Testis (tissue), 2 donors: ENCODE results near the gene CADPS.

Experiments
- POLR2A ChIP-seq: fragments of 450-650 bp; IDR thresholded peaks from one replicate; pipeline ENCODE4 v1.6.1; 2017; ENCODE audit warnings: antibody characterized with exemption, mild to moderate bottlenecking, moderate library complexity
- TF ChIP-seq, protein P1 (sequence below), 3 experiments: fragments of 450-650 bp in 2 of 3; fragments of 200-600 bp in 1 of 3; sonication (generic) in 1 of 3; IDR thresholded peaks; one replicate each; pipeline ENCODE4 v1.5.1; 2016 to 2019; ENCODE audit warnings: antibody characterized with exemption in 3 of 3, mild to moderate bottlenecking in 2 of 3, moderate library complexity in 1 of 3

DNA sequence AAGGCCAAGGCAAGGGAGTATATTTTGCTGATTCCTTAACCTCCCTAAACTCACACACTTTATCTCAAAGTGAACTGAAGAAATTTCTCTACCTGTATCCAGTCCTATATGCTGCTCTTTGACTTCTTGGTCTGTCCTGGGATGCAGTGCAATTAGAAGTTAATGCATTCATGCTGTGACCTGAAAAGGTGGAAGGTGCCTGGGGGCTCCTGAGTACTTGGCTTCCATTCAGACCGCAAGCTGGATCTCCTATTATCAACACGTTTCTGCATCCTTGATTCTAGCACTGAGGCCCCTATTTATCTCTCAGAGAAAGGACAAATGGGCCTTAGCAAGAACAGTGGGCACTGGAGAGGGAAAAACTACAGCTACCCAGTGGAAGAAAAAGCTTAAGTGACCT lies 17.7 kb upstream of the CADPS start:
- TF ChIP-seq POLR2A, result no peak
- TF ChIP-seq, protein P1, sequence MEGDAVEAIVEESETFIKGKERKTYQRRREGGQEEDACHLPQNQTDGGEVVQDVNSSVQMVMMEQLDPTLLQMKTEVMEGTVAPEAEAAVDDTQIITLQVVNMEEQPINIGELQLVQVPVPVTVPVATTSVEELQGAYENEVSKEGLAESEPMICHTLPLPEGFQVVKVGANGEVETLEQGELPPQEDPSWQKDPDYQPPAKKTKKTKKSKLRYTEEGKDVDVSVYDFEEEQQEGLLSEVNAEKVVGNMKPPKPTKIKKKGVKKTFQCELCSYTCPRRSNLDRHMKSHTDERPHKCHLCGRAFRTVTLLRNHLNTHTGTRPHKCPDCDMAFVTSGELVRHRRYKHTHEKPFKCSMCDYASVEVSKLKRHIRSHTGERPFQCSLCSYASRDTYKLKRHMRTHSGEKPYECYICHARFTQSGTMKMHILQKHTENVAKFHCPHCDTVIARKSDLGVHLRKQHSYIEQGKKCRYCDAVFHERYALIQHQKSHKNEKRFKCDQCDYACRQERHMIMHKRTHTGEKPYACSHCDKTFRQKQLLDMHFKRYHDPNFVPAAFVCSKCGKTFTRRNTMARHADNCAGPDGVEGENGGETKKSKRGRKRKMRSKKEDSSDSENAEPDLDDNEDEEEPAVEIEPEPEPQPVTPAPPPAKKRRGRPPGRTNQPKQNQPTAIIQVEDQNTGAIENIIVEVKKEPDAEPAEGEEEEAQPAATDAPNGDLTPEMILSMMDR (IDR thresholded peaks at IDR 0.05), result no peak
